Uterus (tissue), 4 donors: ENCODE data around the gene STIM1. TPM values are rescaled to one million over a fixed set of nuclear protein-coding genes. Genes with fewer than 3 reads are reported as not detected.
"Not testable (repeated sequence)": the region's sequence is repeated elsewhere in the genome, so short reads cannot be mapped to it uniquely, and the experiment has no call there.

Experiments
- DNase-seq, 2 donors: peaks; one replicate each; pipeline ENCODE4 v3.0.0-alpha.2; 2019 to 2020
- H3K27ac ChIP-seq, 2 donors: fragments of 200-600 bp; sonication (generic); 1 replicate in 1 of 2; 2 replicates in 1 of 2; pipeline ENCODE4 v1.5.1; 2016 to 2018
- H3K27me3 ChIP-seq, 2 donors: fragments of 200-600 bp; sonication (generic); one replicate each; pipeline ENCODE4 v1.5.1; 2018 to 2019; ENCODE audit warnings: control low read depth in 1 of 2
- H3K36me3 ChIP-seq, 2 donors: fragments of 200-600 bp; sonication (generic); one replicate each; pipeline ENCODE4 v1.5.1; 2019; ENCODE audit warnings: control low read depth in 1 of 2
- H3K4me1 ChIP-seq, 2 donors: fragments of 200-600 bp; sonication (generic); one replicate each; pipeline ENCODE4 v1.5.1; 2018 to 2019; ENCODE audit warnings: control low read depth in 1 of 2
- H3K4me3 ChIP-seq, 2 donors: fragments of 200-600 bp; sonication (generic); 1 replicate in 1 of 2; 2 replicates in 1 of 2; pipeline ENCODE4 v1.5.1; 2018 to 2019; ENCODE audit warnings: mild to moderate bottlenecking in 1 of 2
- H3K9me3 ChIP-seq, 2 donors: fragments of 200-600 bp; sonication (generic); one replicate each; pipeline ENCODE4 v1.5.1; 2019; ENCODE audit warnings: control low read depth in 1 of 2
- POLR2A ChIP-seq, 2 donors: fragments of 450-650 bp; IDR thresholded peaks; one replicate each; pipeline ENCODE4 v1.6.1; 2016; ENCODE audit warnings: antibody characterized with exemption in 2 of 2, mild to moderate bottlenecking in 1 of 2, moderate library complexity in 1 of 2
- intact Hi-C: fragments of 100-400 bp; cut with DNase I; formaldehyde crosslinking; loops from one replicate; pipeline ENCODE4 v1.15.1; 2023; ENCODE audit warnings: low total_unique reads
- total RNA-seq, 4 donors: library from RNA; depleted of rRNA in 3 of 4; stranded (reverse); fragments of >200 nt in 3 of 4; gene quantifications; one replicate each; pipeline versions ENCODE4 v1.1.0 to v1.2.4, GENCODE V29; 2014 to 2023
- TF ChIP-seq, protein P1 (sequence below), 4 experiments: fragments of 200-600 bp in 2 of 4; fragments of 450-650 bp in 2 of 4; sonication (generic) in 2 of 4; IDR thresholded peaks; one replicate each; pipeline ENCODE4 v1.5.1; 2016 to 2019; ENCODE audit warnings: antibody characterized with exemption in 4 of 4, mild to moderate bottlenecking in 2 of 4, moderate library complexity in 1 of 4
- donor health status: DM: yes; HTN: yes; CAD: no.

The STIM1 gene
- total RNA-seq, 4 donors from 2014 or later, result 37.6 to 114 (median 56.3) TPM

DNA sequence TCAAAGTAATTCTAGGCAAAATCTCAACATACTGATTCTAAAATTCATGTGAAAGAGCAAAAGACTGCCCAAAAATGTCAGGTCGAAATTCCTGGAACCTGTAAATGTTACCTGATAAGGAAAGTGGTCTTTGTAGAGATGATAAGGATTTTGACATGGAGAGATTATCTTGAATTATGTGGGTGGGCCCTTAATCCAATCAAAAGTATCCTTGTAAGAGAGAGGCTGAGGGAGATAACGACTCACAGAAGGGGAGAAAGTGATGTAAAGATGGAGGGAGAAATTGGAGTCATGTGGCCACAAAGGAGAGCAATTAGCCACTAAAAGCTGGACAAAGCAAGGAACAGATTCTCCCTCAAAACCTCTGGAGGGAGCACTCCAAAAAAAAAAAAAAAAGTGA lies 259.7 kb downstream of the STIM1 start:
- no peak overlapping the region for H3K4me3 ChIP-seq
- H3K36me3 ChIP-seq, result no peaks in the 10 kb centered on the region
- no peaks in the 10 kb centered on the region for H3K27me3 ChIP-seq
- no peak for DNase-seq
- TF ChIP-seq, protein P1, sequence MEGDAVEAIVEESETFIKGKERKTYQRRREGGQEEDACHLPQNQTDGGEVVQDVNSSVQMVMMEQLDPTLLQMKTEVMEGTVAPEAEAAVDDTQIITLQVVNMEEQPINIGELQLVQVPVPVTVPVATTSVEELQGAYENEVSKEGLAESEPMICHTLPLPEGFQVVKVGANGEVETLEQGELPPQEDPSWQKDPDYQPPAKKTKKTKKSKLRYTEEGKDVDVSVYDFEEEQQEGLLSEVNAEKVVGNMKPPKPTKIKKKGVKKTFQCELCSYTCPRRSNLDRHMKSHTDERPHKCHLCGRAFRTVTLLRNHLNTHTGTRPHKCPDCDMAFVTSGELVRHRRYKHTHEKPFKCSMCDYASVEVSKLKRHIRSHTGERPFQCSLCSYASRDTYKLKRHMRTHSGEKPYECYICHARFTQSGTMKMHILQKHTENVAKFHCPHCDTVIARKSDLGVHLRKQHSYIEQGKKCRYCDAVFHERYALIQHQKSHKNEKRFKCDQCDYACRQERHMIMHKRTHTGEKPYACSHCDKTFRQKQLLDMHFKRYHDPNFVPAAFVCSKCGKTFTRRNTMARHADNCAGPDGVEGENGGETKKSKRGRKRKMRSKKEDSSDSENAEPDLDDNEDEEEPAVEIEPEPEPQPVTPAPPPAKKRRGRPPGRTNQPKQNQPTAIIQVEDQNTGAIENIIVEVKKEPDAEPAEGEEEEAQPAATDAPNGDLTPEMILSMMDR (IDR thresholded peaks at IDR 0.05), result no peak
- no peak for TF ChIP-seq POLR2A (IDR thresholded peaks at IDR 0.05)
- no peaks in the 10 kb centered on the region for H3K9me3 ChIP-seq
- H3K27ac ChIP-seq, result no peak overlapping the region
- no peaks in the 10 kb centered on the region for H3K4me1 ChIP-seq
- intact Hi-C loops, result no loop called here

DNA sequence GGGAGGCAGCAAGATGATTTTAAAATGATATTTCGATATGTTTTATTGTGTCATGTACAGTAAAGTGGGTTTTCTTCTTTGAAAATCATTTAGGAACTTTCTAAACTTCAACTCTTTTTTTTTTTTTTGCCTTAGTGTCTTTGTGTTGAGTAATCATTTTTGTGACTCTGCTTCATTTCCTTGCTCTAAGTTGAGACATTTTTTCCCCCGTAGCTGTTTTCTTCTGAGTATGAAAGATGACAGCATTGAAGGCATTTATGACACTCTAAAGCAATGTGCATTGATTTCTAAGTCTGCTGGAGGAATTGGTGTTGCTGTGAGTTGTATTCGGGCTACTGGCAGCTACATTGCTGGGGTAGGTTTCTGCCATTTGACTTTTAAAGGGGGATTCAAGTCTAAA lies 262.6 kb downstream of the STIM1 start:
- Histone ChIP-seq H3K4me3 (no peak overlapping the region), H3K27me3 (no peaks in the 10 kb centered on the region), H3K36me3 (no peaks in the 10 kb centered on the region), H3K27ac (no peak overlapping the region), H3K9me3 (no peaks in the 10 kb centered on the region), H3K4me1 (no peaks in the 10 kb centered on the region)
- TF ChIP-seq, protein P1 (IDR thresholded peaks at IDR 0.05), result no peak
- TF ChIP-seq POLR2A (IDR thresholded peaks at IDR 0.05), result no peak
- no peak for DNase-seq
- intact Hi-C loops, result no loop called here

DNA sequence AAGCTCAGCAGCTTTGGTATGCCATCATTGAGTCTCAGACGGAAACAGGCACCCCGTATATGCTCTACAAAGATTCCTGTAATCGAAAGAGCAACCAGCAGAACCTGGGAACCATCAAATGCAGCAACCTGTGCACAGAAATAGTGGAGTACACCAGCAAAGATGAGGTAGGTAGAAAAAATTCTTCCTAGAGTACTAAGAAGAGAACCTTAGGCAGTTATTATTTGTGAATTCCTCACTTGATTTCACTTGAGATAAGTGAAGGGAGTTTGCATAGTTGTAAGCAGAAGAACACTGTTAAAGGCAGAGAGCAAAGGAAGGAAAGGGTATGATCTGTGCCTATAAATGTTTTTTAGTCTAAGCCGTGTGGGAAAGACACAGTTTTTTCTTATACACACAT lies 267.8 kb downstream of the STIM1 start:
- Histone ChIP-seq H3K9me3 (no peaks in the 10 kb centered on the region), H3K27me3 (no peaks in the 10 kb centered on the region), H3K27ac (no peak overlapping the region), H3K4me1 (no peaks in the 10 kb centered on the region), H3K4me3 (no peak overlapping the region), H3K36me3 (no peaks in the 10 kb centered on the region)
- intact Hi-C loops, result no loop called here
- no peak for DNase-seq
- TF ChIP-seq, protein P1 (IDR thresholded peaks at IDR 0.05), result no peak
- no peak for TF ChIP-seq POLR2A (IDR thresholded peaks at IDR 0.05)

DNA sequence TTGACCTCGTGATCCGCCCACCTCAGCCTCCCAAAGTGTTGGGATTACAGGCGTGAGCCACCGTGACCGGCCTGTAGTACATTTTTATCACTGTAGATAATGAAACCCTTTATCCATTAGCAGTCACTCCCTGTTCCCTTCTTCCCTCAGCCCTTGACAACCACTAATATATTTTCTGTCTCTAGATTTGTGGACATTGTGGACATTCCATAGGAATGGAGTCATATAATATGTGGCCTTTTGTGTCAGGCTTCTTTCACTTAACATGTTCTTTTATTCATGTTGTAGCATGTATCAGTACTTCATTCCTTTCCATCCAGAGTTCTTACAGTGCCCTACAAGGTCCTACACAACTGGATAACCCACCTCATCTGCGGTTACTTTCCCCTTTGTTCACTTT lies 269.7 kb downstream of the STIM1 start:
- Histone ChIP-seq H3K4me1 (no peaks in the 10 kb centered on the region), H3K36me3 (no peaks in the 10 kb centered on the region), H3K9me3 (no peaks in the 10 kb centered on the region), H3K4me3 (no peak overlapping the region), H3K27me3 (no peaks in the 10 kb centered on the region), H3K27ac (no peak overlapping the region)
- no peak for DNase-seq
- intact Hi-C loops, result no loop called here
- TF ChIP-seq, protein P1 (IDR thresholded peaks at IDR 0.05), result no peak
- no peak for TF ChIP-seq POLR2A (IDR thresholded peaks at IDR 0.05)

DNA sequence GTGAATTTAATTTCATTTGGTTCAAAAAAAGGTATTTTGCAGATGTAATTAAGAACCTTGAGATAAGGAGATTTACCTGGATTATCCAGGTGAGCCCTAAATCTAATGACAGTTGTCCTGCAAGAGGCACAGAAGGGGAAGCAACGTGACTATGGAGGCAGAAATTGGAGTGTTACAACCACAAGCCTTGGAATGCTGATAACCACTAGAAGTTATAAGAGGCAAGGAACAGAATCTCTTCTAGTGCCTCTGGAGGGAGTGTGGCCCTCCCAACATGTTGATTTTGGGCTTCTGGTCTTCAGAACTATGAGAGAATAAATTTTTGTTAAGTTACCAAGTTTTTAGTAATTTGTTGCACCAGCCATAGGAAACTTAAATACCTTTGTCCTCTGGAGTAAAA lies 271.9 kb downstream of the STIM1 start:
- no peak for DNase-seq
- H3K36me3 ChIP-seq, result no peaks in the 10 kb centered on the region
- intact Hi-C loops, result no loop called here

DNA sequence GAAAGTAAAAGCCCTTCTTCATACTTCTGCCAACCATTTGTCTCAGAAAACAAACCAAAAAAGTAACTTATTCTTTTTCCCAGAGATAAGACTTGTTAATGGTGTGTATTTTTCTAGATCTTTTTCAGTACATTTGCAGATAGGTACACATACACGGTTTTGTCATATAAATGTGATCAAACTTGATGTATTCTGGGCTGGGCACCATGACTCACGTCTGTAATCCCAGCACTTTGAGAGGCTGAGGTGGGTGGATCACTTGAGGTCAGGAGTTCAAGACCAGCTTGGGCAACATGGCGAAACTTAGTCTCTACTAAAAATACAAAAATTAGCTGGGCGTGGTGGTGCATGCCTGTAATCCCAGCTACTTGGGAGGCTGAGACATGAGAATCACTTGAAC lies 274.8 kb downstream of the STIM1 start:
- H3K36me3 ChIP-seq, result not testable (repeated sequence)

More for the DNA sequence above, 271.9 kb downstream of the STIM1 start:
- no peak overlapping the region for H3K27ac ChIP-seq
- no peaks in the 10 kb centered on the region for H3K27me3 ChIP-seq
- no peak overlapping the region for H3K4me3 ChIP-seq
- H3K4me1 ChIP-seq, result no peaks in the 10 kb centered on the region
- TF ChIP-seq, protein P1 (IDR thresholded peaks at IDR 0.05), result no peak
- TF ChIP-seq POLR2A (IDR thresholded peaks at IDR 0.05), result no peak
- no peaks in the 10 kb centered on the region for H3K9me3 ChIP-seq

More for the DNA sequence above, 274.8 kb downstream of the STIM1 start:
- intact Hi-C loops, H3K4me1 ChIP-seq, H3K27me3 ChIP-seq, H3K27ac ChIP-seq, H3K4me3 ChIP-seq, H3K9me3 ChIP-seq, DNase-seq: not testable (repeated sequence)
